KBM-7 (cell line): Measurements from ENCODE around the gene BPIFB2.

Experiments used
- DNase-seq: peaks from one replicate; pipeline ENCODE4 v3.0.0-alpha.2; 2015
- in situ Hi-C: fragments of 300-500 bp; cut with MboI; formaldehyde crosslinking; loops from 2 replicates; pipeline ENCODE4 v1.14.3; 2020; ENCODE audit warnings: low sequenced_read_pairs, low pct_unique_long_range_greater_than_20kb, mixed read lengths

BPIFB2 gene

GRCh38 chr20:32983459-32984112 is 23.9 kb upstream of the BPIFB2 start:
- in situ Hi-C loops: no loop called here

DNA sequence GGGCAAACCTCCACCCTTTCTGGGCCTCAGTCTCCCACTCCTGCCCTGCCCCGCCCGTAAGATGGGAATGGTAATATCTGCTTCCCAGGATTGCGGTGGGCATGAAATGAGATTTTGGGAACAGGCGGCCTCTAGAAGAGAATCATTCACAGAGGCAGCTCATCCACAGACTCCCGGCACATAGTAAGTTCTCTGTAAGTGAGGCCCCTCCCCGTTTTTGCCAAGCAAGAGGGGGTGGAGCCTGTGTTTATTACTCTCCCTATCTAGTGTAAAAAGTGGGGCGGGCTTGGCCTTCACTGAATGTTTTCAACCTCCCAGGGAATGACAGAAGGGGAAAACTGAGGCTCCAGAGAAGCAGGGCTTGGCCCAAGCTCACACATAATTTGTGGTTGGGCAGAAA is 23.3 kb upstream of the BPIFB2 start:
- in situ Hi-C loops: no loop called here
- DNase-seq: peak; percentile 18

More at GRCh38 chr20:32983459-32984112, 23.9 kb upstream of the BPIFB2 start:
- DNase-seq: no peak

- DNase-seq: no peak
- in situ Hi-C loops: no loop called here
Observed at GRCh38 chr20:32984631-32985354, 22.7 kb upstream of the BPIFB2 start.

GRCh38 chr20:32985596-32985995 is 21.9 kb upstream of the BPIFB2 start:
- in situ Hi-C loops: no loop called here
- no peak for DNase-seq

DNA sequence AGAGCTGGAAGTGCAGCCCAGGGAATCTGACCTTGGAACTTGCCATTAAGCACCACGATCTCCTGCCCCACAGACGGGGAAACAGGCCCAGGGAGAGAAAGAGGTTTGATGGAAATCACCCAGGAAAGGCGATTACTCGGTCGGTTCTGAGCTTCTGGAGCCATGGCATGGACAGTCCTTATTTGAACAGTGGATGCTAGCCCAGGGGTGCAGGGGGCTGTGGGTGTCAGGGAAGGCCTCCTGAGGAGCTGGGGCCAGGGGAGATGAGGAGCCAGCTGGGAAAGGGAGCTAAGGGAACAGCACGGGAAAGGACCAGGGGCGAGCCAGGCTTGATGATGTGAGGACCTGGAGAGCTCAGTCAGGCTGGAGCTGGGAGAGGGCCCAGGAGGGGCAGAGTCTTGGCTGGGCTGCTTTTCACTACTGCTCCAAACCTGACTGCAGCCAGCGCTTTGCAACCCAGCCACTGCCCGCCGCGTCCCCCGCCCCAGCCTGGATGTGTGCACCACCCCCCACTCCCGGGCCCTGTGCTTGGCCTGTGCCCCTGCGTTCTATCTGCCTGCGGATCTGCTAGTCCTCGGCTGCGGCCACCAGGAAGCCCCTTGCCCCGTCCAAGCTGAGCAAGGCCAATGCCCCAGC is 21.1 kb upstream of the BPIFB2 start:
- no peak for DNase-seq
- in situ Hi-C loops: no loop called here

- in situ Hi-C loops: no loop called here
- DNase-seq: no peak
Observed at GRCh38 chr20:32987044-32987825, 20.3 kb upstream of the BPIFB2 start.

GRCh38 chr20:32988008-32988407 is 19.5 kb upstream of the BPIFB2 start:
- in situ Hi-C loops: no loop called here

GRCh38 chr20:32989507-32990283 is 17.8 kb upstream of the BPIFB2 start:
- in situ Hi-C loops: no loop called here
- no peak for DNase-seq

More at GRCh38 chr20:32988008-32988407, 19.5 kb upstream of the BPIFB2 start:
- DNase-seq: no peak

DNA sequence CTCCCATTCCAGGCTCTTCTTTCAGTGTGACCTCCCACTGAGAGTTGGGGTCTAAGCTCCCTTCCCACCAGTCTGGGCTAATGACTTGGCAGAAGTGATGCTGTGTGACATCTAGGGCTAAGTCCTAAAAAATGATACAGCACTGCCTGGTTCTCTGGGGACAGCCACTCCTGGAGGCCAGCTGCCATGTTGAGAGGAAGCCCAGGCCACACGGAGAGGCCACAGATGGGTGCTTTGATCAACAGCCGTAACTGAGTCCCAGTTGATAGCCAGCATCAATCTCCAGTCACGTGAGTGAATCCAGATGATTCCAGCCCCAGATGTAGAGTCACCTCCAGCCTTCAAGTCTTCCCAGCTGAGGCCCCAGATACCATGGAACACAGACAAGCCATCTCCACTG is 17.1 kb upstream of the BPIFB2 start:
- in situ Hi-C loops: no loop called here
- no peak for DNase-seq

DNA sequence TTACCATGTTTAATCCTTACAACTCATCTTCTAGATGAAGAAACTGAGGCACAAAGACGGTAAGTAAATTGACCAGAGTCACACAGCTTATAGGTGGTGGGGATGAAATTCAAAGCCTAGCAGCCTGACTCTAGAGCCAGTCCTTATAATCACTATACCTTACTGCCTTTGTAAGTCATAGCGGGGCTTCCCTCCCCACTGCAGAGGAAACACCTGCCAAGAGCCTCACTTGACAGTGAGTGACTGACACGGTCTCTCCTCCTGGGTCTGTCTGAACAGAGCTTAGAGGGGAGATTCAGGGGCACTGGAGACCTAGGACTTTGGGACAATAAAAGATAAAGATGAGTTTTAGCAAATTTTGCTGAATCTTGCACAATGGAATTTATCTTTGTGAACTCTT is 16.1 kb upstream of the BPIFB2 start:
- in situ Hi-C loops: no loop called here
- no peak for DNase-seq

DNA sequence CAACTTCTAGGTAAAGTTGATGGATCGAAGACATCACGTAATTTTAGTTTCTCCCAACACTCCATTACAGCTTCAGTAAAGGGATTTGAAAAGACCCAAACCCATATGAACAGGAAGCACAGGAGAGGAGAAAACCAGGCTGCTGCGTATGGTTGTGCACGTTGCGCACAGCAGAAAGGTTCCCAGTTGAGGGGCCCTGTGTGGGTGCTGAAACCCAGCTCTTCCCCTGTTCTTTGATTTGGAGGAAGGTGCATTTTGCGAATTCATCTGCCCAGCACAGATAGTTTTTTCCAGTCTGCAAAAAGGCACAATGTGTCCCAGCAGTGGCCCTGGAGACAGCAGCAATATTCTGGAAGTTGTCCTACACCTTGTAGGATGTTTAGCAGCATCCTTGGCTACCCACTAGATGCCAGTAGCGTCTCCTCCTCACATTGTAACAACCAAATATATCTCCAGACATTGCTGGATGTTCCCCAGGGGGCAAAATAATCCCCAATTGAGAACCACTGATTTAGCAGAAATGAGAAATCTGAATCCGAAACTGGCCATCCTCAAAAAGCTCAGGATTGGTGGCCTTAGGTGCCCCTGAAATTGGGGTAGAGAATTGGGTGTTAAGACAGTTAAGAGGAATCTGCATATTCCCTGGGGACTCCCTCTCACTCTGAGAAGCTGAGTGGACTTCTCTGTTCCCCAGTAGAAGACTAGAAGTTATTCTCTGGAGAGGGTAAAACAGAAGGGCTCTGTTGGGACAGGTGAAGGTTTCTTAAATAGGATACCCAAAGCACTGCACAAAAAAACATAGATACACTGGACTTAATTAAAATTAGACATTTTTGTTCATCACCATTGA is 15.5 kb upstream of the BPIFB2 start:
- DNase-seq: no peak
- in situ Hi-C loops: no loop called here

DNA sequence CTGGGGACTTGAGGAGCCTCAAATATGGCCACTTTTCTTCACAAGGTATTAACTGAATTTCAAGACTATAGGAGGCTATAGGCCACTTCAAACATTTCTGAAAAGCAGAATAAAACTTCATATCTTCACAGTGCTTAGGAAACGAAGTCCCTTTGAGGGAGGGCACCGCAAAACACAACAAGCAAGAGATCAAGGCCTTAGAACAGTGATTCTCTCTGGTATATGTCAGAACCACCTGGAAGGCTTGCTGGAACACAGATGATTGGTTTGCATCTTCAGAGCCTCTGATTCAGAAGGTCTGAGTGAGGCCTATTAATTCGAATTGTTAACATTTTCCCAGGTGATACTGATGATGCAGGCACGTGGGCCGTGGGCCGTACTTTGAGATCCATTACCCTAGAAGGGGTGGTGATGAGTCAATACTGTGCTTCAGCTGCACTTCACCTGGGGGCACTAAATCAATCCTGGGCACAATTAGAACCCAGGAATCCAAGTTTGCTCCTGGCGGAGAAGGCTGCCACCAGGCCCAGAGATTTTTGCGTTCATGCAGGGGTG is 13.9 kb upstream of the BPIFB2 start:
- DNase-seq: no peak
- in situ Hi-C loops: no loop called here

DNA sequence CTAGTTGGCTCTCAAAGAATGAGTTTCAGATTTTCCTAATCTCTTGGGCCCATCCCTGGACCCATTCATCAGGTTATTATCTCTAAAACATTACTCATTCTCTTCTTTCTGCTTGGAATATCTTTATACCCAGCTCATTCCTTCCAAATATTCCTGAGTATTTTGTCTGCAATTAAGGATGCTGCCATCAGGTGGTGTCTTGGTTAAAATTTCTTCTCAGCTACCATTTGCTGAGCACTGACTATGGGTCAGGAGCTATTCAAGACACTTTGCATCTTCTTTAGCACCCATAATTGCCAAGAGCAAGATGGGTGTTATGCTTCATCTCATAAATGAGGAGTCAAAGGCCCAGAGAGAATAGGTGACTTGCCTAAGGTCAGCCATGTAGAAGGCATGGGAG is 11.7 kb upstream of the BPIFB2 start:
- in situ Hi-C loops: no loop called here
- DNase-seq: no peak

DNA sequence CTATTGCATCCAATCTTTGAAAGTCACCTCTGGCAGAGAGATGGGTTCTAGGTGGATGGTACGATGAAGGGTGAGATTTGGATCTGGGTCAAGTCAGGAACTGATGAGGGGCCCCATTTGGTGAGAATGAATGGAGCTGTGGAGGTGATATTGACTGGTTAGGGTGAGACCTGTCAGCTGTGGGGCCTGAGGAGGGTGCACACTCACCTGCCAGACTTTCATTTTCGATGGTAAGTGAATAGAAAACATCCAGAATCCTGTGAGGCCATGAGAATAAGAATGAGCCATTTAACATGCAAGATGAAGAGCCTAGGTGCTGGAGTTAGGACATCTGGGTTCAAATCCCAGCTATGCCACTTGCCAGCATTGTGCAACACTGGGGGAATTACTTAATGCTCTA is 10.1 kb upstream of the BPIFB2 start:
- in situ Hi-C loops: no loop called here

DNA sequence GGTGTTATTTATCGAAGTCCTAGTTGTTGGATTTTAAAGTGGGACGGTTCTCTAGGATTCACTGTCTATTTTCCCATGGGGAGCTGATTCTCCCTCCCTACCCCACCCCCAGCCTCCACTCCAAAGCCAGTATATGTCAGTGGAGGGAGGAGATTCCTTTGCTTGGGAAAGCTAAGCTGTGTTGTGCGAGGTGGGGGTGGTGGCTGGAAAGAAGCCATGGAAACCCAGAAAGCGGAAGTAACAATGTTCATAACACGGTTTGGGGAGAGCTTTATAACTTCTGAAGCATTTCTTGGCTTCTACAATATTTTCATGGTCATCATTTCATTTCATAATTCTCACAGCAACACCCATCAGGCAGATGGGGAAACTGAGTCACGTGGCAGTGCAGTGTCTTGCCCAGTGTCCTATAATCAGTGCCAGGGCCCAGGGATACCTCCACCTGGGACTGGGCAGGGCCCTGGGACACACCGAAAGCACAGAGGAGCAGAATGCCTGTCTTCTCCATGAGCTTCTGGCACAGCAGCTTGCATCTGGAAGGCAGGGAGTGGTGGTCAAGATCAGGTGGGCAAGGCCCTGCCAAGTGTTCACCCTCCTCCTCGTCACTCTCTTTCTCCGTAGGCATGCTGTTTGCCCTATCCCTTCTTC is 7.8 kb upstream of the BPIFB2 start:
- DNase-seq: peak; percentile 82

More for the DNA sequence above, 10.1 kb upstream of the BPIFB2 start:
- DNase-seq: no peak

DNA sequence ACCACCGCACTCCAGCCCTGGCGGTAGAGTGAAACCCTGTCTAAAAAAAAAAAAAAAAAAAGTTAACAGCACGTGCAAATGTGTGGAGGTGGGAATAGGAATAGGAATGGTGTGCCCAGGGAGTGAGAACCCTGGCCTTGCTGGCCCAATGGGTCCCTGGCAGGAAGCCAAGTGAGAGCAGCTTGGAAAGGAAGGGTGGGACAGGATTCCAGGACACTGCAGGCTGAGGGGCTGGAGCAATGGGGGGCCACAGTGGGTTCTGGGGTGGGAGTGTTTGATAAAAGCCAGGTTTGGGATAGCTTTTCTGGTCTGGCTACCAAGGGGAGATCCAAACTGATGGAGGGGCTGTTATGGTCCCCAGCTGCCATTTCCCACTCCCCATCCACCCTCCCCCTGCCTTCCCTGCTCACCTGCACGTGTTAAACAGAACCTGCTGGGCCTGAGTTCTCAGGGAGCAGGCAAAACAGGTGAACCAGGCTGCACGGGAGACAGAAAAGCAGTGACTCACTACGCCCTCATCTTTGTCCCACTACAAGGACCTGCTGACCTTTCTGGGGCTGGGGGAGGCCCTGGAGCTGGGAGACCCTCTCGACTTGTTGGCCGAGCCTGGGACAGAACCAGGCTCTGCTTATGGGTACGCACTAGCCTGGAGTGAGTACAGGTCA is 6.6 kb upstream of the BPIFB2 start:
- DNase-seq: no peak
- in situ Hi-C loops: no loop called here

More for the DNA sequence above, 7.8 kb upstream of the BPIFB2 start:
- in situ Hi-C loops: no loop called here
